ACC112 (cell line): Measurements from ENCODE around the gene ROR1.
A peak's percentile ranks its signal among the peaks of the same experiment; 100 is the strongest.

ENCODE experiments used
- H2AFZ ChIP-seq: fragments of 200-600 bp; sonication (generic); one replicate; pipeline ENCODE4 v1.6.0; 2017; ENCODE audit warnings: antibody characterized with exemption, low read length; ENCODE audit not compliant: unreplicated experiment
- H3K27ac ChIP-seq: fragments of 200-600 bp; sonication (generic); 2 replicates; pipeline ENCODE4 v1.5.1; 2014; ENCODE audit warnings: low read depth, mild to moderate bottlenecking, antibody characterized with exemption, low read length, moderate library complexity
- H3K27me3 ChIP-seq: fragments of 200-600 bp; sonication (generic); 2 replicates; pipeline ENCODE4 v1.6.1; 2014; ENCODE audit warnings: mild to moderate bottlenecking, antibody characterized with exemption, low read length, moderate library complexity, mixed read lengths; ENCODE audit not compliant: insufficient read depth
- H3K36me3 ChIP-seq: fragments of 200-600 bp; sonication (generic); 2 replicates; pipeline ENCODE4 v1.6.1; 2016; ENCODE audit warnings: mild to moderate bottlenecking, antibody characterized with exemption, low read length, moderate library complexity, mixed read lengths; ENCODE audit not compliant: insufficient read depth
- H3K4me1 ChIP-seq: fragments of 200-600 bp; sonication (generic); one replicate; pipeline ENCODE4 v1.6.1; 2016; ENCODE audit warnings: low read length, mixed read lengths; ENCODE audit not compliant: insufficient read depth, unreplicated experiment, control insufficient read depth
- H3K4me3 ChIP-seq: fragments of 200-600 bp; sonication (generic); 2 replicates; pipeline ENCODE4 v1.5.1; 2014; ENCODE audit warnings: mild to moderate bottlenecking, low read depth, low read length
- H3K79me2 ChIP-seq: fragments of 200-600 bp; sonication (generic); one replicate; pipeline ENCODE4 v1.6.0; 2016; ENCODE audit warnings: low read length; ENCODE audit not compliant: control insufficient read depth, unreplicated experiment, insufficient read depth

Gene ROR1

GRCh38 chr1:64039390-64039926 is 265.6 kb downstream of the ROR1 start:
- H3K27ac ChIP-seq, result peak overlapping the region; percentile 96
- peaks cover 10% of the 10 kb centered on the region for H3K79me2 ChIP-seq
- peaks cover 63% of the 10 kb centered on the region for H3K4me1 ChIP-seq
- H2AFZ ChIP-seq, result no peak overlapping the region
- no peak overlapping the region for H3K4me3 ChIP-seq
- no peaks in the 10 kb centered on the region for H3K36me3 ChIP-seq
- no peaks in the 10 kb centered on the region for H3K27me3 ChIP-seq

DNA sequence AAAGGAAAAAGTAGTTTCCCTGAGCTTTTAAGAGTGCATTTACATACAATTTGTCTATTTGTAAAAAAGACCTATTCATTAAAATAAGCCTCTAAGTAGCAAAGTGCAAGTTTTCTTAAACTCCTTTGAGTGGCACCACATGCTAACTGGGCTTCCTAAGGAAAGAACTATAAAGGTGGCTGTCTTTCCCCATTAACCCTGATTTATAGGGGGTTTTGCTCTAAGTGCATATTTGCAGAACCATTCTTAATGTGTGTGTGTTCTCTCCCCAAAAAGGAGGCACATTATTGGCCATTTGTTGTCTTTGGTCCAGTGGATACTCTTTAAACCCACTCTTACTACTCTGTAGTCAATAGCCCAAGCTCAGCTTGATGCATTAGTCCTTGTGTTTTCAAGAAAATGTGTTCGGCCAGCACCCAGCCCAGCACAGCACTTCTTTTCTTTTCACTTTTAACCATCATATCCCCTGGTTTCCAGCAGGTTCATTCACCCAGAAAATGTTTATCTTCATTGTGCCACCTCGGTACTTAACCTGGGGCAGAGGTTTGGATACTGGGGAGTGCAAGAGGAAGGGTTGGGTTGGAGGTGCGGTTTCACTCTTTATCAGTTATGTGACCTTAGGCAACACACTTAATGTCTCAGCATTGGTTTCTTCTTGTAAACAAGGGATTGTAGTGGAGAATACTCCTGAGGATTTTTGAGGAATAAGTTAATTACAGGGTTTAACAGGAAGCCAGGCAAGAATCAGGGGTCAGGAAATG is 267.7 kb downstream of the ROR1 start:
- no peaks in the 10 kb centered on the region for H3K36me3 ChIP-seq
- H3K27ac ChIP-seq, result peak overlapping the region; percentile 96
- H3K79me2 ChIP-seq, result peaks cover 10% of the 10 kb centered on the region
- H3K4me1 ChIP-seq, result peaks cover 65% of the 10 kb centered on the region
- peak overlapping the region; percentile 25; the same call in 1 of the 2 replicates for H3K4me3 ChIP-seq
- no peak overlapping the region for H2AFZ ChIP-seq
- no peaks in the 10 kb centered on the region for H3K27me3 ChIP-seq

DNA sequence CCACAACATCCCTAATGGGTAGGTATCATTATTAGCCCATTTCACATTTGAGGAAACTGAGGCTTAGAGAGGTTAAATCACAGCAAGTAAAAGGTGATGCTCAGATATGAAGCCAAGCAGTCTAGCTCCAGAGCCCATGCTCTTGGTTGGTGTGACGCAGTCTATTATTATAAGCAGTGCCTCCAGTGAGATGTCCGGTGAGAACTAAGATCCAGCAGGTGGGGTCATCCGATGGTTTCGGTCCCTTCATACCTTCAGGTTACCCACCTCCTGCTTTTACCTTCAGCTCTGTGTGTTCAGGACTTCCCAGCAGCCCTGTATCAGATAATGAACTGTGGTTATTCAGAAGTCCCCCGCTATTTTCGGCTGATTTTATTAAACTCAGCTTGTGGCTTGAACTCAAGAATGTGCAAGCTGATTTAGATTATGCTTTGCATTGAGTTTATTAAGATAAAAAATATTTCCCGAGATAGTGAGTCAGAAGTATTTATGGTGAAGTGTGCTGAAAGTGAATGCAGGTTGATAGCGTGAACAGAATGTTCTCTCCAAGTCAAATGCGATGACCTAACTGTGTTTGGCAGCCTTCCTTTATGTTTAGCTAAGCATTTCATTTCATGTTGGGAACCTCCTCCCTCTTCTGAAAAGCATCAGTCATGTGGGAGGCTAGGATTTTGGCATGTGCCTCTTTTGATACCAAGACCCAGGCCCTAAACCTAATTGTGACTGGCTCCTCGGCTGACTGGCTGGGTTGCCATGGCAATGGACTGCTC is 268.7 kb downstream of the ROR1 start:
- peaks cover 74% of the 10 kb centered on the region for H3K4me1 ChIP-seq

GRCh38 chr1:64043288-64043687 is 269.5 kb downstream of the ROR1 start:
- Histone ChIP-seq H2AFZ (no peak overlapping the region), H3K27me3 (no peaks in the 10 kb centered on the region), H3K27ac (peak overlapping the region; percentile 96), H3K4me3 (peak overlapping the region; percentile 4; the same call in 1 of the 2 replicates), H3K4me1 (peaks cover 75% of the 10 kb centered on the region), H3K79me2 (peaks cover 7% of the 10 kb centered on the region), H3K36me3 (no peaks in the 10 kb centered on the region)

More for the DNA sequence above, 268.7 kb downstream of the ROR1 start:
- Histone ChIP-seq H3K27me3 (no peaks in the 10 kb centered on the region), H3K27ac (peak overlapping the region; percentile 96), H3K36me3 (no peaks in the 10 kb centered on the region), H3K4me3 (peak overlapping the region; percentile 25), H2AFZ (peak overlapping the region; percentile 38), H3K79me2 (peaks cover 7% of the 10 kb centered on the region)

- Histone ChIP-seq H3K27me3 (no peaks in the 10 kb centered on the region), H3K4me3 (peak overlapping the region; percentile 6; the same call in 1 of the 2 replicates), H3K36me3 (no peaks in the 10 kb centered on the region), H3K27ac (peak overlapping the region; percentile 96), H3K4me1 (peaks cover 68% of the 10 kb centered on the region), H2AFZ (no peak overlapping the region), H3K79me2 (peaks cover 7% of the 10 kb centered on the region)
Measured at GRCh38 chr1:64043976-64044375, 270.2 kb downstream of the ROR1 start.

GRCh38 chr1:64046243-64046642 is 272.4 kb downstream of the ROR1 start:
- no peak overlapping the region for H3K4me3 ChIP-seq
- H3K4me1 ChIP-seq, result peaks cover 52% of the 10 kb centered on the region
- no peak overlapping the region for H3K27ac ChIP-seq
- no peaks in the 10 kb centered on the region for H3K27me3 ChIP-seq
- no peak overlapping the region for H2AFZ ChIP-seq
- H3K36me3 ChIP-seq, result no peaks in the 10 kb centered on the region
- peaks cover 2% of the 10 kb centered on the region for H3K79me2 ChIP-seq

DNA sequence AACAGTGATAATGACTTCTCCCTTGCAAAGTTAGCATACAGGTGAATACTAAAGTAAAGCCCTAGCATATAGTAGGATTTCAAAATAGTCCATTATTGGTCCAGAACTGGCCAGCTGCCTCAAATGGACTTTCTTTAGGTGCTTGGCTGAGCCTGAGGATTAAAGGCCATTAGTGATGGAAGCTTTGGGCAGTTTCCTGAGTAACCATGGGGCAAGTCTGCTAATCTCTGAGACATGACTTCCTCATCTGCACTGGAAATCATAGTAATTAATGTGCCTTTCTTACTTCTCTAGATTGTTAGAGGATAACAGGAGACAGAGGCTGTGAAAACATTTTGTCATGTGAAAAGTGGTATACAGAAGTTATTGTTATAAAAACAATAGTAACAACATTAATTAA is 273.1 kb downstream of the ROR1 start:
- Histone ChIP-seq H3K4me3 (peak overlapping the region; percentile 36; the same call in 1 of the 2 replicates), H2AFZ (peak overlapping the region; percentile 52), H3K27me3 (no peaks in the 10 kb centered on the region), H3K4me1 (peaks cover 48% of the 10 kb centered on the region), H3K27ac (0 out of 2 replicates have a peak overlapping the region, but pooled peaks have one; percentile 9), H3K36me3 (no peaks in the 10 kb centered on the region), H3K79me2 (no peaks in the 10 kb centered on the region)

GRCh38 chr1:64047549-64047996 is 273.8 kb downstream of the ROR1 start:
- H3K27ac ChIP-seq, result no peak overlapping the region
- no peaks in the 10 kb centered on the region for H3K27me3 ChIP-seq
- H3K4me1 ChIP-seq, result peaks cover 45% of the 10 kb centered on the region
- peak overlapping the region; percentile 36; the same call in 1 of the 2 replicates for H3K4me3 ChIP-seq
- no peaks in the 10 kb centered on the region for H3K36me3 ChIP-seq
- peak overlapping the region; percentile 52 for H2AFZ ChIP-seq
- no peaks in the 10 kb centered on the region for H3K79me2 ChIP-seq

DNA sequence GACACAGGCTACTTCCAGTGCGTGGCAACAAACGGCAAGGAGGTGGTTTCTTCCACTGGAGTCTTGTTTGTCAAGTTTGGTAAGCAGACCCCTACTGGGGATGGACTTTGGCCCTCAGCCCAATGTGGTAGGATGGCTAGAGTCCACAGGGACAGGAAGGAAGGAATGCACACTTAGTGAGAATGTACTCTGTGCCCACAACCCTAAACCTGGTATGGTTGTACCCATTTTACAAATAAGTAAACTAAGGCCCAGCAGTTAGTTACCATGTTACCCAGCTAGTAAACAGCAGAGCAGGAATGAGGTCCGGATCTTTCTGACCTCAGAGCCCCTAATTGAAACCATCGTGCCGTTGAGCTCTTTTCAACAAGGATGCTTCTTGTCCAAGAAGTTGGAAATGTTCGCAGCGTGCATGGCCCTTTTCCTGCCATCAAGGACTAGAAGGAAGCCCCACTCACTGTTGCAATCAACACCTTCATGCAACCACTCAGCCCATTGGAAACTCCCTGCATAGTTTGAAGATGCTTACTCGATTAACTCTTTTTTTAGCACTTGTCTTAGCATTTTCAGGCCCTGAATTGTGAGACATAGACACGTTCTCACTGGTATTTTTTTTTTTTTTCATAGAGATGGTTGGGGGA is 276.2 kb downstream of the ROR1 start:
- H2AFZ ChIP-seq, result no peak overlapping the region
- no peak overlapping the region for H3K4me3 ChIP-seq
- H3K4me1 ChIP-seq, result peaks cover 28% of the 10 kb centered on the region
- no peak overlapping the region for H3K27ac ChIP-seq
- H3K36me3 ChIP-seq, result no peaks in the 10 kb centered on the region
- H3K79me2 ChIP-seq, result no peaks in the 10 kb centered on the region
- no peaks in the 10 kb centered on the region for H3K27me3 ChIP-seq

DNA sequence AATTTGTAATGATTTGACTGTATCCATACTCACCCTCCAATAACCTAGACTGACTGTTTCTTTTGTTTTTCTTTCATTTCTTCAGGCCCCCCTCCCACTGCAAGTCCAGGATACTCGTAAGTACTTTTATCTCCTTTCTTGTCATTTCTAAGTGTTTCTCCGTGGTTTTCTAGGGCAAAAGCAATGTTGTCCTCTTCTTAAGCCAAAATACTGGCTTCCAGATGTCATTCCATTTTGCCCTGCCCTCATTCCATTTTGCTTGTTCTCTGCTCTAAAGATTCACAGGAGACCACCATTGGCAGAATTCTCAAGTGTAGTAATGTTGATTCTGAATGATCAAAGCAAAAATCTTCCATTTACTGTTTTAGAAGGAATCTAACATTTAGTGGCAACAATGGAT is 276.8 kb downstream of the ROR1 start:
- no peaks in the 10 kb centered on the region for H3K27me3 ChIP-seq
- H3K4me1 ChIP-seq, result peaks cover 28% of the 10 kb centered on the region
- no peaks in the 10 kb centered on the region for H3K36me3 ChIP-seq
- H3K4me3 ChIP-seq, result no peak overlapping the region
- H2AFZ ChIP-seq, result no peak overlapping the region
- no peak overlapping the region for H3K27ac ChIP-seq
- no peaks in the 10 kb centered on the region for H3K79me2 ChIP-seq
